Peyer's patch (tissue), 4 donors: ENCODE measurements around the gene MCUB.
"Not testable (repeated sequence)": the region's sequence is repeated elsewhere in the genome, so short reads cannot be mapped to it uniquely, and the experiment has no call there.

Source experiments
- CTCF ChIP-seq, 6 experiments: fragments of 450-650 bp in 4 of 6; fragments of 200-600 bp in 2 of 6; sonication (generic) in 1 of 6; IDR thresholded peaks; one replicate each; pipeline ENCODE4 v1.5.1; 2017 to 2019; ENCODE audit warnings: antibody characterized with exemption in 6 of 6, mild to moderate bottlenecking in 3 of 6, moderate library complexity in 1 of 6
- POLR2A ChIP-seq, 2 donors: fragments of 450-650 bp; IDR thresholded peaks; one replicate each; pipeline ENCODE4 v1.5.1; 2017; ENCODE audit warnings: antibody characterized with exemption in 2 of 2, mild to moderate bottlenecking in 2 of 2, moderate library complexity in 2 of 2

DNA sequence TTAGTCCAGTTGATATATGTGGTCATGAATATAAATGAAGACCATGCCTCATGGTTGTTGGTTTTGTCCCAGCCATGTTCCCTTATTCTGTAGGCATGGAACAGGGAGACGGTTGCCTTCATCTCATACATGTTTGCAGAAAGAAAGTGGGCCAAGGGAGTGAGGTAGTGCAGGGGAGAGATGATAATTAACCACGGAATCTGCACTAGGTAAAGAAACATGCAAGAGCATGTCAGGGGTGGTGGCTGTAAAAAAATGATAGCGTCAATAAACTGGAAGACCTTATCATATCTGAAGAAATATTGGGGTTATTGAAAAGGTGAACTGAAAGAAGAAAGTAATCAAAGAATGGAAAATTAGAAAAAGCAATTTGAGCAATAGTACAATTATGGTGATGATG, 35.1 kb downstream of the MCUB start:
- not testable (repeated sequence) for TF ChIP-seq CTCF, POLR2A (IDR thresholded peaks at IDR 0.05)
